Activated naive CD4-positive, alpha-beta T cell treated with anti-CD3 and anti-CD28 coated beads, Interleukin-2, amount 50 U/mL, for 16 hours (primary cell): ENCODE measurements around the gene BRSK1.
A peak's percentile ranks its signal among the peaks of the same experiment; 100 is the strongest.

Experiments used
- DNase-seq: peaks from one replicate; pipeline ENCODE4 v3.0.0-alpha.2; 2020

The BRSK1 gene

GRCh38 chr19:55339105-55339888 lies 55.5 kb downstream of the BRSK1 start, which contains the start of gene KMT5C:
TSS of gene KMT5C (plus strand) at chr19:55339876. CDS start at chr19:55341937, 2,061 bp downstream.
- DNase-seq, result peak; percentile 100

GRCh38 chr19:55339889-55340783 lies 56.3 kb downstream of the BRSK1 start:
- DNase-seq, result no peak

DNA sequence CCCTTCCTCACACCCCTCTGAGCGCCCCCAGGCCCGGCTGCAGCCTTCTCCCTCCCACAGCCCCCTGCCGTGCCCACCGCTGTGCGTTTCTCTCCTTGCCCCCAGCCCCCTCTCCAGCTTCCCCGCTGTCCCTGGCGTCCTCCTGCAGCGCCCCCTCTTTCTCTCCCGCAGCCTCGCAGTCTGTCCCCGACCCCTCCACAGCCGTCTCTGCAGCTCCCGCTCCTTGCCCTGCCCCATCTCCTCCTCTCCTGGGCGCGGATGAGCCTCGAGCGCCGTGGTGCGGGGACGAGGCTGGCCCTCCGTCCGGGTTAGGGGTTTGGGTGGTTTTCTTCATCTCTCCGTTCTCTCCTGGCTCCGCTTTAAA lies 57.0 kb downstream of the BRSK1 start:
- DNase-seq, result no peak

DNA sequence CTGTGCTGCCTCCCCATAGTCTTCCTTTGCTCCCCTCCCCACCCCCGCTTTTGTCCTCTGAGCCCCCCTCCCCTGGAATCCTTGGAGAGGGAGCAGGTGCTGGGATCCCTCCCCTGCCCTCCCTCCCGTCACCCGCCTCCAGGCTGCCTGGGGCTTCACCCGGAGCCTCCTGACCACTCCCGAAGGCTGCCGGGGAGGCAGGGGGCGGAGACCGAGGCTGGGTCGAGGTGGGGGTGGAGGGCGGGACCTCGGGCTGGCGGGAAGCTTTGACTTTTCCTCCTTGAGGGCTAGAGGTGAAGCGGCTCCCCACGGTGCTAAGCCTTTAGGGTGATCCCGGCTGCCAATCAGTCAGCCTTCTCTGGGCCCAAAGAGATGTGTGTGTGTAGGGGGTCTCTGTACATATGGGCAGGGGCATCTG lies 57.4 kb downstream of the BRSK1 start:
- peak; percentile 59 for DNase-seq

DNA sequence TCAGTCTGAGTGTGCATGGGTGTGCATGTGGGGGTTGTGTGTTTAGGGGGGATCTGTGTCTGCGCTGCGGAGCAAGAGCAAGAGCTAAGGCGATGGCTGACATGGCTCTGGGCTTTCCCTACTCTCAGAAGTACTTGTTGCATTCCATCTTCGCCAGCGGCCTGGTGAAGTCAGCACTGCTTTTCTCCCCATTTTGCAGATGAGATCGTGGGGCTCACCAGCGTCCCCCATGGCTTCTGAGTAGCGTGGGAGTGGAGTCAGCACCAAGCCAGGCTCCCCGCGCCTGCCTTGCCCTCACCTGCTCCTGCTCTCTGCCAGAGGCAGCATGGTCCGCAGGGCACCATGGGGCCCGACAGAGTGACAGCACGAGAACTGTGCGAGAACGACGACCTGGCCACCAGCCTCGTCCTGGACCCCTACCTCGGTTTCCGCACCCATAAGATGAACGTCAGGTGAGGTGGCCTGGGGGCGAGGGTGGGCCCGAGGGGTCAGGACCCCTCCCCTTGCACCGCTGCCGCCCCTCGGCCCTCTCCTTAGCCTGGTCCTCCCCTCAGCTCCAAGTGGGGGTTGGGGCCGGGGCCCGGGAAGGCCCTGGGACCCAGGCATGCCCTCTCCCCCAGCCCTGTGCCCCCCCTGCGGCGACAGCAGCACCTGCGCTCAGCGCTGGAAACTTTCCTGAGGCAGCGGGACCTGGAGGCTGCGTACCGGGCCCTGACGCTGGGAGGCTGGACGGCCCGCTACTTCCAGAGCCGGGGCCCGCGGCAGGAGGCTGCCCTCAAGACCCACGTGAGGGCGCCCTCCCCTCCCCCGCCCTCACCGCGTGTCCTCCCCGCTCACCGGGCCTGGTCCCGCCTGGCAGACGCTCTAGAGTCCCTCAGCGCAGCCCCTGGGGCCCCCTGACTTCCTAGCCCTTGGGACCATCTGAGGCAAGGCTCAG lies 58.1 kb downstream of the BRSK1 start:
- no peak for DNase-seq

GRCh38 chr19:55344444-55344843 lies 60.6 kb downstream of the BRSK1 start:
- no peak for DNase-seq

DNA sequence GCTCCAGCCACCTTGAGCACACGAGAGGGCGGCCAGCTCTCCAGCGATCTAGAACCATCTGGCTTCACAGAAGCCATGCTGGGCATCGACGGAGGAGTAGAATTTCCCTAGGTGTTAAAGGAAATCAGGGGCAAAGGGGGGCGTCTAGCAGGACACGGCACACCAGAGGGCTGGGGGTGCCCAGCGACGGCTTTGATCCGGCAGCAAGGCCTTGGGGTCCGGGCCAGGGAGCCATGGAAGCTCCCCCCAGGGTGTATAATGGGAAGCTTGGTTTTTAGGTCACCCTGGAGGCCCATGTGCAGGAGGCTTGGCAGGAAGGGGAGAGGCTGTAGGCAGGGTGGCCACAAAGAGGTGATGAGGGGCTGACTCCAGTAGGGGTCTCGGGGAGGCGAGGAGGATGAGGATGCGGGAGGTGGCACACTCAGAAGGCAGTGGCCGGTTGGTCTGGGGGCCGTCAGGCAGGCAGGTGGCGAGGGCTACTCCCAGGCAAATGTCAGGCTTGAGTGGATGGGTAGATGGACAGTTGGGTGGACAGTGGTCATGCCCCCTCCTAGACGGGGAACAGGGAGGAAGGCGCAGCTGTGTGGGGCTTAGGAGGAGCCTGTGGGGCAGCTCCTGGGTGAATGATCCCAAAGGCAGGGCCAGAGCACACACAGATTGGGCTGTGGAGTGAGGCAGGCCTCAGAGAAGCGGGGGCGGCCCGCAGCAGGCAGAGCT lies 61.5 kb downstream of the BRSK1 start:
- no peak for DNase-seq

GRCh38 chr19:55345818-55346724 lies 62.3 kb downstream of the BRSK1 start:
- no peak for DNase-seq

GRCh38 chr19:55346725-55347441 lies 63.1 kb downstream of the BRSK1 start:
- no peak for DNase-seq

GRCh38 chr19:55347442-55348009 lies 63.7 kb downstream of the BRSK1 start:
- DNase-seq, result no peak

DNA sequence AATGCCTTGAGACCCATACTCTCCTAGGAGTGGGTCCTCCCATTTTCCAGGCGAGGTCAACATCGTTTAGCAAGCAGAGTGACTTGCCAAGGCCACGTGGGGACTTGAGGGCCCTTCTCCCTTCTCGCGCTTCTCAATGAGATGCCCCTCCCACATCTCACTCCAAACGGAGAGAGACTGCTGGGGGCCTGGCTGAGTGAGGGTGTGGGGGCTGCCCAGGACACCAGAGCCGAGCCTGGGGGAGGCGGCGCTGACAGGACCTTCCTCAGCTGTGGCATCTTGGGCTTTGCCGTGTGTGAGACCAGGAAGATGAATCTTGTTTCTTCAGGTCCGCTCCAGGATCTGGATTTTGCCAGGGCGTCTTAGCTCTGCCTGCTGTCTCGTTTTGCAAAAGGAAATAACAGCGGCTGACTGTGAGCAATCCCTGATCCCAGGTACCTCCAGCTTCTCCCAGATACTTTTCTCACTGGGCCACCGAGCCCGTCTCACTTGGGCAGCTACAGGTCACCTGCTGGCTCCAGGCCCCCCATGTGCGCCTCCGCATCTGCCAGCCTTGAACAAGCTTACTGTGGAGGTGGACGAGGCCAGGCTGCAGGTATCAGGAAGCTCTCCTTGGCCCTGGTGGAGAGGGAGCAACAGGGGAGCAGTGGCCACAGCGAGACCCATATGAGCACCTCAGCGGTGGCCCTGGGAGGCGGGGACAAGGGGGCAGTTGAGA lies 64.7 kb downstream of the BRSK1 start:
- no peak for DNase-seq

- DNase-seq, result no peak
Measured at GRCh38 chr19:55350620-55351315, 67.0 kb downstream of the BRSK1 start.

- DNase-seq, result no peak
Measured at GRCh38 chr19:55352040-55352439, 68.2 kb downstream of the BRSK1 start.

DNA sequence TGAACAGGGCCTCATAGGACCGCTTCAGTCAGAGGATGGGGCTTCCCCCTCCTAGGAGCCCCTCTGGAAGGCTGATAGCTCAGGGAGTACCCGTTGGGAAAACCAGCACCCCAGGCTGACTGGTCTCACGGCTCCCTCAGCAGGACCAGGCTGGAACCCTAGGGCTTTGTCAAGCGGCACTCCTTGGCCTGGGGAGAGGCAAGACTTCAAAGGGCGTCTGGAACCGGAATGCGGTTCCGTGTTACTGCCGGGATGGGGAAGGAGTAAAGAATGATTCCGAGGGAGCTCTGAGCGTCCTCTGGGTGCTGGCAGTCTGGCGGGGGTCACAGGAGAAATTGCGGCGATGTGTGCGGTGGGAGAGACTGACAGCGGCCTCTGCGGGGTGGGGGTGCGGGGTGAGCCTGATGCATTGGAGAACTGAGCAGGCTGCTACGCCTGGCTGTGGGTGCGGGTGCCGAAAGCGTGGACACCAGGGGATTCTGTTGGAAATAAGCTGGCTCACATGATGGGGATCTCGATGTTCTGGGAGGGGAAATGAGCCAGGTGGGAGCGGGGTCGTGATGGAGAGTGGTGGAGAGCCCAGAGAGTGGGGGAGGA lies 68.8 kb downstream of the BRSK1 start:
- no peak for DNase-seq

GRCh38 chr19:55353356-55353802 lies 69.6 kb downstream of the BRSK1 start:
- no peak for DNase-seq

- peak; percentile 71 for DNase-seq
Measured at GRCh38 chr19:55353803-55354697, 70.3 kb downstream of the BRSK1 start.

- no peak for DNase-seq
Measured at GRCh38 chr19:55354698-55355212, 71.0 kb downstream of the BRSK1 start, which contains the start of gene COX6B2. TSS of gene COX6B2 (minus strand) at chr19:55354719. CDS start at chr19:55354521, 198 bp downstream.
